ACC112 (cell line): ENCODE data around the gene HYAL2.

Experiments
- H2AFZ ChIP-seq: fragments of 200-600 bp; sonication (generic); one replicate; pipeline ENCODE4 v1.6.0; 2017; ENCODE audit warnings: antibody characterized with exemption, low read length; ENCODE audit not compliant: unreplicated experiment
- H3K27ac ChIP-seq: fragments of 200-600 bp; sonication (generic); 2 replicates; pipeline ENCODE4 v1.5.1; 2014; ENCODE audit warnings: low read depth, mild to moderate bottlenecking, antibody characterized with exemption, low read length, moderate library complexity
- H3K27me3 ChIP-seq: fragments of 200-600 bp; sonication (generic); 2 replicates; pipeline ENCODE4 v1.6.1; 2014; ENCODE audit warnings: mild to moderate bottlenecking, antibody characterized with exemption, low read length, moderate library complexity, mixed read lengths; ENCODE audit not compliant: insufficient read depth
- H3K36me3 ChIP-seq: fragments of 200-600 bp; sonication (generic); 2 replicates; pipeline ENCODE4 v1.6.1; 2016; ENCODE audit warnings: mild to moderate bottlenecking, antibody characterized with exemption, low read length, moderate library complexity, mixed read lengths; ENCODE audit not compliant: insufficient read depth
- H3K4me1 ChIP-seq: fragments of 200-600 bp; sonication (generic); one replicate; pipeline ENCODE4 v1.6.1; 2016; ENCODE audit warnings: low read length, mixed read lengths; ENCODE audit not compliant: insufficient read depth, unreplicated experiment, control insufficient read depth
- H3K4me3 ChIP-seq: fragments of 200-600 bp; sonication (generic); 2 replicates; pipeline ENCODE4 v1.5.1; 2014; ENCODE audit warnings: mild to moderate bottlenecking, low read depth, low read length
- H3K79me2 ChIP-seq: fragments of 200-600 bp; sonication (generic); one replicate; pipeline ENCODE4 v1.6.0; 2016; ENCODE audit warnings: low read length; ENCODE audit not compliant: control insufficient read depth, unreplicated experiment, insufficient read depth

Gene HYAL2

GRCh38 chr3:50303013-50303815 lies 19.3 kb downstream of the HYAL2 start, which contains the start of gene HYAL1:
HYAL1 (minus strand) TSS chr3:50303574; CDS start chr3:50302956, 618 bp downstream.
- Histone ChIP-seq H3K4me1 (peaks cover 17% of the 10 kb centered on the region), H3K79me2 (peaks cover 5% of the 10 kb centered on the region), H3K36me3 (no peaks in the 10 kb centered on the region), H3K4me3 (0 out of 2 replicates have a peak within 1 kb of the TSS, but pooled peaks have one; percentile 10), H3K27ac (no peak within 1 kb of the TSS), H2AFZ (no peak within 1 kb of the TSS), H3K27me3 (no peaks in the 10 kb centered on the region)

- Histone ChIP-seq H3K79me2 (peaks cover 5% of the 10 kb centered on the region), H2AFZ (no peak overlapping the region), H3K36me3 (no peaks in the 10 kb centered on the region), H3K4me1 (peaks cover 20% of the 10 kb centered on the region), H3K4me3 (no peak overlapping the region), H3K27ac (no peak overlapping the region), H3K27me3 (no peaks in the 10 kb centered on the region)
Observed at GRCh38 chr3:50302095-50303012, 20.2 kb downstream of the HYAL2 start.

GRCh38 chr3:50300681-50301254 lies 21.8 kb downstream of the HYAL2 start:
- peaks cover 20% of the 10 kb centered on the region for H3K4me1 ChIP-seq
- no peak overlapping the region for H2AFZ ChIP-seq
- peaks cover 5% of the 10 kb centered on the region for H3K79me2 ChIP-seq
- no peaks in the 10 kb centered on the region for H3K27me3 ChIP-seq
- H3K27ac ChIP-seq, result peak overlapping the region; percentile 82
- H3K36me3 ChIP-seq, result no peaks in the 10 kb centered on the region
- H3K4me3 ChIP-seq, result peak overlapping the region; percentile 76

- Histone ChIP-seq H3K4me1 (peaks cover 20% of the 10 kb centered on the region), H2AFZ (peak overlapping the region; percentile 40), H3K4me3 (peak overlapping the region; percentile 76), H3K27me3 (no peaks in the 10 kb centered on the region), H3K36me3 (no peaks in the 10 kb centered on the region), H3K27ac (peak overlapping the region; percentile 82), H3K79me2 (peaks cover 5% of the 10 kb centered on the region)
Observed at GRCh38 chr3:50299929-50300680, 22.4 kb downstream of the HYAL2 start.

GRCh38 chr3:50299638-50299928 lies 23.0 kb downstream of the HYAL2 start:
- peak overlapping the region; percentile 76 for H3K4me3 ChIP-seq
- H3K27me3 ChIP-seq, result no peaks in the 10 kb centered on the region
- no peaks in the 10 kb centered on the region for H3K36me3 ChIP-seq
- peak overlapping the region; percentile 40 for H2AFZ ChIP-seq
- H3K27ac ChIP-seq, result peak overlapping the region; percentile 82
- peaks cover 20% of the 10 kb centered on the region for H3K4me1 ChIP-seq
- H3K79me2 ChIP-seq, result peaks cover 5% of the 10 kb centered on the region

- H3K36me3 ChIP-seq, result no peaks in the 10 kb centered on the region
- peak within 1 kb of the TSS; percentile 90 for H3K4me3 ChIP-seq
- H2AFZ ChIP-seq, result peak within 1 kb of the TSS; percentile 83
- peaks cover 5% of the 10 kb centered on the region for H3K79me2 ChIP-seq
- peaks cover 20% of the 10 kb centered on the region for H3K4me1 ChIP-seq
- H3K27ac ChIP-seq, result peak within 1 kb of the TSS; percentile 82
- no peaks in the 10 kb centered on the region for H3K27me3 ChIP-seq
Observed at GRCh38 chr3:50298836-50299637, 23.5 kb downstream of the HYAL2 start, which contains the start of the genes HYAL3 and NAA80. HYAL3 (minus strand) TSS chr3:50299405; CDS start chr3:50295602, 3,803 bp downstream. NAA80 (minus strand) TSS chr3:50299405; CDS start chr3:50297463, 1,942 bp downstream.

GRCh38 chr3:50297896-50298725 lies 24.4 kb downstream of the HYAL2 start:
- H3K27me3 ChIP-seq, result no peaks in the 10 kb centered on the region
- H3K36me3 ChIP-seq, result no peaks in the 10 kb centered on the region
- no peak overlapping the region for H2AFZ ChIP-seq
- H3K4me3 ChIP-seq, result peak overlapping the region; percentile 90
- peaks cover 5% of the 10 kb centered on the region for H3K79me2 ChIP-seq
- H3K27ac ChIP-seq, result no peak overlapping the region
- peaks cover 15% of the 10 kb centered on the region for H3K4me1 ChIP-seq

GRCh38 chr3:50297384-50297775 lies 25.2 kb downstream of the HYAL2 start:
- Histone ChIP-seq H3K27me3 (no peaks in the 10 kb centered on the region), H3K4me1 (peaks cover 20% of the 10 kb centered on the region), H3K4me3 (no peak overlapping the region; the same call in 1 of the 2 replicates), H3K36me3 (no peaks in the 10 kb centered on the region), H3K27ac (no peak overlapping the region), H2AFZ (no peak overlapping the region), H3K79me2 (peaks cover 3% of the 10 kb centered on the region)
